ENCODE measurements around the gene FARSA. TPM values are rescaled to one million over a fixed set of nuclear protein-coding genes. Genes with fewer than 3 reads are reported as not detected.
A peak's percentile ranks its signal among the peaks of the same experiment; 100 is the strongest.
"Not testable (repeated sequence)": the region's sequence is repeated elsewhere in the genome, so short reads cannot be mapped to it uniquely, and the experiment has no call there.

The FARSA gene
- total RNA-seq, 3 donors from 2014 or later, result 26.1 to 53.7 (median 40.7) TPM

- DNase-seq (ENCODE audit: low spot score in 2 of 2), result no peak
- H3K9me3 ChIP-seq, result no peaks in the 10 kb centered on the region
- H3K27ac ChIP-seq, result no peak within 1 kb of the TSS
- no peaks in the 10 kb centered on the region for H3K4me1 ChIP-seq
- intact Hi-C loops (cut with DNase I; ENCODE audit: low total_unique reads), result no loop called here
- no peak within 1 kb of the TSS for H3K4me3 ChIP-seq
- no peaks in the 10 kb centered on the region for H3K36me3 ChIP-seq
- TF ChIP-seq POLR2A (IDR thresholded peaks at IDR 0.05) (no peak), POLR2AphosphoS5 (IDR thresholded peaks at IDR 0.05) (no peak)
- TF ChIP-seq, protein P1, sequence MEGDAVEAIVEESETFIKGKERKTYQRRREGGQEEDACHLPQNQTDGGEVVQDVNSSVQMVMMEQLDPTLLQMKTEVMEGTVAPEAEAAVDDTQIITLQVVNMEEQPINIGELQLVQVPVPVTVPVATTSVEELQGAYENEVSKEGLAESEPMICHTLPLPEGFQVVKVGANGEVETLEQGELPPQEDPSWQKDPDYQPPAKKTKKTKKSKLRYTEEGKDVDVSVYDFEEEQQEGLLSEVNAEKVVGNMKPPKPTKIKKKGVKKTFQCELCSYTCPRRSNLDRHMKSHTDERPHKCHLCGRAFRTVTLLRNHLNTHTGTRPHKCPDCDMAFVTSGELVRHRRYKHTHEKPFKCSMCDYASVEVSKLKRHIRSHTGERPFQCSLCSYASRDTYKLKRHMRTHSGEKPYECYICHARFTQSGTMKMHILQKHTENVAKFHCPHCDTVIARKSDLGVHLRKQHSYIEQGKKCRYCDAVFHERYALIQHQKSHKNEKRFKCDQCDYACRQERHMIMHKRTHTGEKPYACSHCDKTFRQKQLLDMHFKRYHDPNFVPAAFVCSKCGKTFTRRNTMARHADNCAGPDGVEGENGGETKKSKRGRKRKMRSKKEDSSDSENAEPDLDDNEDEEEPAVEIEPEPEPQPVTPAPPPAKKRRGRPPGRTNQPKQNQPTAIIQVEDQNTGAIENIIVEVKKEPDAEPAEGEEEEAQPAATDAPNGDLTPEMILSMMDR (IDR thresholded peaks at IDR 0.05), result no peak
- no peaks in the 10 kb centered on the region for H3K27me3 ChIP-seq
Measured at GRCh38 chr19:12969292-12969988, 35.9 kb upstream of the FARSA start, which contains the start of gene DAND5. Gene DAND5 (plus strand): TSS chr19:12969576. CDS start chr19:12969661, 85 bp downstream.

DNA sequence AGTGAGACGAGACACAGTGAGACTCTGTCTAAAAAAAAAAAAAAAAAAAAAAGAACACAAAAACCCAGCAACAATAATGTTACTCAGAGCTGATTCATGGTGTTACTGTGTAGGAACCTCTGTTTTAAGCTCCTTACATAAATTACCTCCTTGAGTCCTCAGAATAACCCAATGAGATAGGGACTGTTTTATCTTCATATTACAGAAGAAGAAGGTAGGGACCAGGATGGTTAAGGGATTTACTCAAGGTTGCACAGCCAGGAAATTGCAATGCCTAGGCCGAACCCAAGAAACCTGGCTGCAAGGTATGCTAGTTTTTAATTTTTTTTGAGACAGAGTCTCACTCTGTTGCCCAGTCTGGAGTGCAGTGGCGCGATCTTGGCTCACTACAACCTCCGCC lies 34.4 kb upstream of the FARSA start:
- H3K27me3 ChIP-seq, result no peaks in the 10 kb centered on the region
- intact Hi-C loops (cut with DNase I; ENCODE audit: low total_unique reads), result no loop called here
- no peak for DNase-seq (ENCODE audit: low spot score in 2 of 2)
- no peaks in the 10 kb centered on the region for H3K36me3 ChIP-seq
- H3K4me3 ChIP-seq, result no peak overlapping the region
- no peak overlapping the region for H3K27ac ChIP-seq
- TF ChIP-seq POLR2A (IDR thresholded peaks at IDR 0.05) (no peak), POLR2AphosphoS5 (IDR thresholded peaks at IDR 0.05) (no peak)
- TF ChIP-seq, protein P1 (IDR thresholded peaks at IDR 0.05), result no peak
- H3K4me1 ChIP-seq, result no peaks in the 10 kb centered on the region
- H3K9me3 ChIP-seq, result no peaks in the 10 kb centered on the region

DNA sequence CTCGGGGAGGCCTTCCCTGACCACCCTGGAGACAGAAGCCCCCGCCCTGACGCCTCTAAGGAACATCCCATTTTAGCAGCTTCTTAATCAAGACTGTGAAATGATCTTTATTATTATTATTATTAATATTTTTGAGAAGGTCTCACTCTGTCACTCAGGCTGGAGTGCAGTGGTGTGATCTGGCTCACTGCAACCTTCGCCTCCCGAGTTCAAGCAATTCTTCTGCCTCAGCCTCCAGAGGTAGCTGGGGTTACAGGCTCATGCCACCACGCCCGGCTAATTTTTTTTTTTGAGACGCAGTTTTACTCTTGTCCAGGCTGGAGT lies 32.3 kb upstream of the FARSA start:
- no peak for DNase-seq (ENCODE audit: low spot score in 2 of 2)
- no peaks in the 10 kb centered on the region for H3K9me3 ChIP-seq
- H3K27ac ChIP-seq, result peak overlapping the region; percentile 75 to 84
- no peaks in the 10 kb centered on the region for H3K4me1 ChIP-seq
- H3K27me3 ChIP-seq, result no peaks in the 10 kb centered on the region
- TF ChIP-seq POLR2AphosphoS5 (IDR thresholded peaks at IDR 0.05) (no peak), POLR2A (IDR thresholded peaks at IDR 0.05) (no peak)
- TF ChIP-seq, protein P1 (IDR thresholded peaks at IDR 0.05), result no peak
- intact Hi-C loops (cut with DNase I; ENCODE audit: low total_unique reads), result no loop called here
- H3K4me3 ChIP-seq, result peak overlapping the region in 2 of 3 donors; percentile 49 to 67
- no peaks in the 10 kb centered on the region for H3K36me3 ChIP-seq

DNA sequence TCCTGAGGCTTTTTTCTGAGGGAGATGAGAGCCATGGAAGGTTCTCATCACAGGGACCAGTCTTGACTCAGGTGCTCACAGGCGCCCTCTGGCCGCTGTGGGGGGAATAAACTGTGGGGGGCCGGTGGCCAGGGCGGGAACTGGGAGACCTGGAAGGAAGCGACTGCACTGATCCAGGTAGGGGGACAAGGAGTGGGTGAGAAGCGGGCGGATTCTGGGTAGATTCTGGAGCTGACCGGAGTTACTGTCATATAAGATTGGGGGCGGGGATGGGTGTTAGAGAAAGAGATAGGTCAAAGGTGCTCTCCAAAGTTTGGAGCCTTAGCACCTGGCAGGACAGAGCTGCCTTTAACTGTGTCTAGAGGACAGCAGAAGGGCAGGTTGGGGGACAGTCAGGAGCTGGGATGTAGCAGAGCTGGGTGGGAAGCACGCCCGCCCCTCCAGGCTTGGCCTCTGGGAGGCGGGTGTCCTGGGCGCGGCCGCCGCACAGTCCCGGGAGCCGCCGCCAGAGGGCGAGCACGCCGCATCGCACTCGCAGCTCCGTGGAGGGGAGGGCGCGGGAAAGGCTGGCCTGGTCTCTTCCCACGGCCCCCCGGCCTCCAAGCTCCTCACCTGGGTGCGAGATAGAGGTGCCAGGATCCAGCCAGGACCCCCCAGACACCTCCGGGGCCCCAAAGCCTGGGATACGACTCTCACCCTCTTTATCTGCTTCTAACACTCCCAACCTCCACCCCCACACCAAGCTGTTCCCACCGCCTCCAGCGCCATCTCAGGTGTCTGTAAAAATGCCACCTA lies 31.7 kb upstream of the FARSA start:
- H3K4me3 ChIP-seq, result peak overlapping the region; percentile 34 to 67 (median 49)
- no peaks in the 10 kb centered on the region for H3K4me1 ChIP-seq
- no peaks in the 10 kb centered on the region for H3K9me3 ChIP-seq
- intact Hi-C loops (cut with DNase I; ENCODE audit: low total_unique reads), result no loop called here
- H3K27ac ChIP-seq, result peak overlapping the region; percentile 75 to 84
- H3K27me3 ChIP-seq, result no peaks in the 10 kb centered on the region
- TF ChIP-seq, protein P1 (IDR thresholded peaks at IDR 0.05), result peak; percentile 83 to 96 (median 96)
- no peak for TF ChIP-seq POLR2A (IDR thresholded peaks at IDR 0.05)
- H3K36me3 ChIP-seq, result no peaks in the 10 kb centered on the region
- DNase-seq (ENCODE audit: low spot score in 2 of 2), result peak; percentile 70 to 82

GRCh38 chr19:12959481-12959880 lies 26.0 kb upstream of the FARSA start:
- H3K27ac ChIP-seq, result no peak overlapping the region
- no peak for TF ChIP-seq POLR2AphosphoS5 (IDR thresholded peaks at IDR 0.05)
- TF ChIP-seq POLR2A (IDR thresholded peaks at IDR 0.05), result no peak
- TF ChIP-seq, protein P1 (IDR thresholded peaks at IDR 0.05), result no peak
- intact Hi-C loops (cut with DNase I; ENCODE audit: low total_unique reads), result no loop called here
- DNase-seq (ENCODE audit: low spot score in 2 of 2), result no peak
- no peaks in the 10 kb centered on the region for H3K27me3 ChIP-seq
- no peaks in the 10 kb centered on the region for H3K9me3 ChIP-seq
- peaks cover 6 to 7% of the 10 kb centered on the region in 2 donors for H3K4me1 ChIP-seq
- no peaks in the 10 kb centered on the region for H3K36me3 ChIP-seq
- no peak overlapping the region for H3K4me3 ChIP-seq

DNA sequence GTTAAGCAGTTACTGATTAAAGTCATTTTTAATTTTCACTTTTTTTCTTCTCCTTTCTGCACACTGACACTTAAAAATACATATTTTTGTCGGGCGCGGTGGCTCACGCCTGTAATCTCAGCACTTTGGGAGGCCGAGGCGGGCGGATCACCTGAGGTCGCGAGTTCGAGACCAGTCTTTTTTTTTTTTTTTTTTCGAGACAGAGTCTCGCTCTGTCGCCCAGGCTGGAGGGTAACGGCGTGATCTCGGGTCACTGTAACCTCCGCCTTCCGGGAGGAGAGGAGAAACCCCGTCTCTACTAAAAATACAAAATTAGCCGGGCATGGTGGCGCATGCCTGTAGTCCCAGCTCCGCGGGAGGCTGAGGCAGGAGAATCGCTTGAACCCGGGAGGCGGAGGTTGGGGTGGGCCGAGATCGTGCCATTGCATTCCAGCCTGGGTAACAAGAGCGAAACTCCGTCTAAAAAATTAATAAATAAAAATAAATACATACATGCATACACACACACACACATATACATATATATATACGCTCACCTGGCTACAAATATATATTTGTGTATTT lies 24.0 kb upstream of the FARSA start:
- DNase-seq (ENCODE audit: low spot score in 2 of 2); H3K4me1 ChIP-seq; H3K36me3 ChIP-seq; intact Hi-C loops (cut with DNase I; ENCODE audit: low total_unique reads); H3K9me3 ChIP-seq; H3K27me3 ChIP-seq: not testable (repeated sequence)
- H3K27ac ChIP-seq, result peak overlapping the region; percentile 90 to 94
- peak overlapping the region; percentile 91 to 99 (median 92) for H3K4me3 ChIP-seq
